ENCODE measurements around the gene TFEC.
"Not testable (repeated sequence)": the region's sequence is repeated elsewhere in the genome, so short reads cannot be mapped to it uniquely, and the experiment has no call there.

The TFEC gene

DNA sequence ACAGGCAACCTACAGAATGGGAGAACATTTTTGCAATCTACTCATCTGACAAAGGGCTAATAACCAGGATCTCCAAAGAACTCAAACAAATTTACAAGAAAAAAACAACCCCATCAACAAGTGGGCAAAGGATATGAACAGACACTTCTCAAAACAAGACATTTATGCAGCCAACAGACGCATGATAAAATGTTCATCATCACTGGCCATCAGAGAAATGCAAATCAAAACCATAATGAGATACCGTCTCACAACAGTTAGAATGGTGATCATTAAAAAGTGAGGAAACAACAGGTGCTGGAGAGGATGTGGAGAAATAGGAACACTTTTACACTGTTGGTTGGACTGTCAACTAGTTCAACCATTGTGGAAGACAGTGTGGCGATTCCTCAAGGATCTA is 100.8 kb downstream of the TFEC start:
- not testable (repeated sequence) for DNase-seq (ENCODE audit: low read depth)

DNA sequence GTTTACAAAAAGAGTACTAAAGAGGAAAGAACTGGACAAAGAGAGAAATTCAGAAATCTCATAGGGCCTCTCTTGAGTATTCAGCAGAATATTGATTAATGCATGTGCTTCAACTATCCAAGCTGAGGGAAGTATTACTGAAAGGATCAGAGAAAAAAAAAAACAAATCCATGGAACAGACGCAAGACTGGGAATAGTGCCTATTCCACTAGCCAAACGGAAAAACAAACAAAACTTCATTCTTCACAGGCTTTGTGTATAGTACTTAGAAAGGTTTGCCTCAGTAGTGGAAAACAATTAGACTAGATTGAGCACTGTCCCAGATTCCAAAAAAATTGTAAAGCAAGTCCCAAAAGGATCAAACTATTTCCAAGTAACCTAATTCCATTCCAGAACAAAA is 106.2 kb downstream of the TFEC start:
- no peak for DNase-seq (ENCODE audit: low read depth)

DNA sequence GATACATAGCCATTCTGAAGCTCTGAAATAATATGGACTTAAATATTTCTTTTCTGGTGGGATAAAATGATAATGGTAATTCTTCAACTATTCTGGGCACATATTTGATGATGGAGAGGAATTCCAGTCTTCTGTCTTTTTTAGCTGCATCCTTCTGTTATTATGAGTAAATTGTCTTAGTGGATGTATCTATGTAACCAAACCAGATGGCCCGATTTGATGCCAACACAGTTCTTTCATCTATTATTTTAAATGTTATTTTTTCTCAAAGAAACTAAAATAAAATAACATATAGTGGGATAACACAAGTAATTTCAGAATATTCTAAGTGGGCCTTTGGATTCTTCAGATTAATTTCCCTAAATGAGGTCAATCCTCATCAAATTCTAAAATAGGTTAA is 110.2 kb downstream of the TFEC start:
- DNase-seq (ENCODE audit: low read depth): no peak

DNA sequence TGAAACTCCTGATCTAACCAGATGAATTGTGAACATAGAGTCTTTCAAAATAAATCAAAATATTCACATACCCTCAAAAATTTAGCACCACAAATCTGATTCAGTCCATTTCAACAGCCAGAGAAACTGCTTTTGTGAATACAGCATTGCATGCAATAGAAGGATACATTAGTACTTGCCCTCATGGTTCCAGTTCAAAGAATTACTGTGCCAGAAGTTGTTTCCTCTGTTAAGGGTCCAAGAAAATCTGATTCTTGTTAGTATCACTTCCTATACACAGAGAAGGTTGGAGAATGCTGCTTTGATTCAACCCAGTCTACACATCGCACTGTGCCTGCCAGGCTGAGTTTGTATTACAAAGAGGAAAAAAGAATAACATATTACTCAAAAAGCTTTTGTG is 115.6 kb downstream of the TFEC start:
- no peak for DNase-seq (ENCODE audit: low read depth)

DNA sequence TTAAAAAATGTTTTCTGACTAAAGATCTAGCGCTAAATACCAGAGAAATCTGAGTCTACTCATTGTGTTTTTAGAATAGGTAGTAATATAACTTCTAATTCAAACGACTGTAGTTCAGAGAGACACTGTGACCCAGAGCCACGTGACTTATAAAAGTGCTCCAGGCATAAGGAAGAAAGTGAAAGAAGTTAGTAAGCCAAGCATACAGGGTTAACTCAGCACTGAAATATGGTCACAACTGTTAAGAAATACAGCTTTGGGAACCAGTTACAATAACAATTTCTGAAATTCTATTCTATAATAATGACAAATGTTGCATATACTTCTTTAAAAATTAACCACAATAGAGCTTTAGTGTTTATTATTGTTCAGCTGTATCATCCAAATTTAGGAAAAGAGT is 119.1 kb downstream of the TFEC start:
- no peak for DNase-seq (ENCODE audit: low read depth)

DNA sequence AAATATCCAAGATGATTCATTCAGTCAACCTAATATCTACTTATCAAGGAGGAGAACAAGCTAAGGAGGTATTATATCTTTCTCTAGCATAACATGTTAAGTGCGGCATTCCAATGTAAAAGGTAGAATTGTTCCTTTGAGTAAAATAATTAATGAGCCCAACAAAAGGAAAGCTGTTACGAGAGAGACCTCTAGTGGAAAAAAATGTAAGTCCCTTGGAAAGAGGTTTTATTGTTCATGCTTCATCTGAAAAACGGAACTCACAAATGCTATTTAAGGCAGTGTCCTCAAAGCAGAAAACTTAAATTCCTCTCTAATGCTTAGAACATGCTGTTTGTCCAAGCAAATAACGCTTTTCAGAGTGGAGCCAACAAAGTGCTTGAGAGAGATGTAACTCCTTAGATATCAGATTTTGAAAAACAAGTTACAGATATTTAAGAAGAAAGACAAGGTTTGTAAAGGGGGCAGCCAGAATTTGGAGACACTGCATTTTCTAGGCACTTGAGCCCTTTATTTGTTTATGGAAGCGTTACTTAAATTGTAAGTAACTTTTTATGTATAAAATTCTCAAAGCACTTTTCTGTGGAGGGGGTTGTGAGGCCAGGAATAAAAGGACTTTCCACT is 119.9 kb downstream of the TFEC start:
- no peak for DNase-seq (ENCODE audit: low read depth)

DNA sequence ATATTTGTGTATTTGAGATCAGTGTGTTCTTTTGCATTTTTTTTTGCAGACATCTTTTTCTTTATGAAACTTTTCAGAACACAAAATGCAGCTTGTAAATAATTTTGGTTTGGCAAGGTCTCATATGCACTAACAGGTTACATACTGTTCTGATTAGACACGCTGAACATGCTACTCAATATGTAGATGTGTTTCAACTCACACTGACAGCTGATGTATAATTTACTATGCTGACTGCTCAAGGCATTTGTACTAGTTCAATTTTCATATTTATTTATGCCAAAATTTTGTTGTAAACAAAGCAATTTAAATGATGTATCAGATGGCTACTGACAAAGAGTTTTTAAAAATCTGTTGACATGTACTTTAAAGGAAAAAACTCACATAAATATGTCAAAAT is 123.8 kb downstream of the TFEC start:
- DNase-seq (ENCODE audit: low read depth): no peak

DNA sequence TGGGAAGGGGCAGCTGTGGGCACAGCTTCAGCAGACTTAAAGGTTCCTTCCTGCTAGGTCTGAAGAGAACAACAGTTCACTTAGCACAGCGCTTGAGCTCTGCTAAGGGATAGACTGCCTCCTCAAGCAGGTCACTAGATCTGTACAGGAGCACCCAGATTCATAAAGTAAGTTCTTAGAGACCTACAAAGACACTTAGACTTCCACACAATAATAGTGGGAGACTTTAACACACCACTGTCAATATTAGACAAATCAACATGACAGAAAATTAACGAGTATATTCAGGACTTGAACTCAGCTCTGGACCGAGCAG is 140.9 kb downstream of the TFEC start:
- no peak for DNase-seq (ENCODE audit: low read depth)

DNA sequence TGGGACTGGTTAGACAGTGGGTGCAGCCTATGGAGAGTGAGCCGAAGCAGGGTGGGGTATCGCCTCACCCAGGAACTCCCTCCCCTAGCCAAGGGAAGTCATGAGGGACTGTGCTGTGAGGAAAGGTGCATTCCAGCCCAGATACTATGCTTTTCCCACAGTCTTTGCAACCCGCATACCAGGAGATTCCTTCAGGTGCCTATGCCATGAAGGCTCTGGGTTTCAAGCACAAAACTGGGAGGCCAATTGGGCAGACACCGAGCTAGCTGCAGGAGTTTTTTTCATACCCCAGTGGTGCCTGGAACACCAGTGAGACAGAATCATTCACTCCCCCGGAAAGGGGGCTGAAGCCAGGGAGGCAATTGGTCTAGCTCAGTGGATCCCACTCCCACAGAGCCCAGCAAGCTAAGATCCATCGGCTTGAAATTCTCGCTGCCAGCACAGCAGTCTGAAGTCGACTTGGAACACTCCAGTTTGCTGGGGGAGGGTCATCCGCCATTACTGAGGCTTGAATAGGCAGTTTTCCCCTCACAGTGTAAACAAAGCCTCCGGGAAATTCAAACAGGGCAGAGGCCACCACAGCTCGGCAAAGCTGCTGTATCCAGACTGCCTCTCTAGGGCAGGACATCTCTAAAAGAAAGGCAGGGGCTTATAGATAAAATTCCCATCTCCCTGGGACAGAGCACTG is 141.4 kb downstream of the TFEC start:
- no peak for DNase-seq (ENCODE audit: low read depth)

DNA sequence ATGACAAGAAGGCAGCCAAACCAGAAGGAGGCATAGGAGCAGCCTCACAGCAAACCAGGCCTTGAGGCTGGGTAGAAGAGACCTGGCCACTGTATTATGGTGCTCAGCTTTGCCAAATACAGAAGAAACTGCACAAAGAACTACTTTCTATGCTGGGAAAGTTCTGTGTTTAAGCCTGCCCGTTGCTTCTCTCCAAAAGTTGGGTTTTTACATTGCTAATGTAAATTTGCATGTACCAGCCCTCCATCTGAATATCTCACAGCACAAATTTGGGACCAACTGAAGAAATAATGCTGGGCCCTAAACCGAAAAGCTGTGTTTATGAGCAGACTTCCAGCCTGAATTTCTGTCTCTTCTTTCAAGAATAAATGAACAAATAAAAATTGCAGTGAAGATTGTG is 145.0 kb downstream of the TFEC start:
- DNase-seq (ENCODE audit: low read depth): no peak

Measured in stimulated activated CD8-positive, alpha-beta memory T cell treated with anti-CD3 and anti-CD28 coated beads, Interleukin-12 subunit alpha, Interleukin-12 subunit beta, amount 100 ng/mL, for 4 hours (primary cell).